Measurements from ENCODE around the gene IGFN1.

The IGFN1 gene

GRCh38 chr1:201224666-201225370 is 34.2 kb downstream of the IGFN1 start:
- H3K27ac ChIP-seq, result no peak overlapping the region
- no peak for TF ChIP-seq ZFX (IDR thresholded peaks at IDR 0.05; ENCODE audit: borderline replicate concordance)
- TF ChIP-seq CTCF (IDR thresholded peaks at IDR 0.05), result no peak

- TF ChIP-seq CTCF (IDR thresholded peaks at IDR 0.05) (no peak), ZFX (IDR thresholded peaks at IDR 0.05; ENCODE audit: borderline replicate concordance) (no peak)
- H3K27ac ChIP-seq, result no peak overlapping the region
Measured at GRCh38 chr1:201226178-201226514, 35.5 kb downstream of the IGFN1 start.

- TF ChIP-seq ZFX (IDR thresholded peaks at IDR 0.05; ENCODE audit: borderline replicate concordance) (no peak), CTCF (IDR thresholded peaks at IDR 0.05) (no peak)
- no peak overlapping the region for H3K27ac ChIP-seq
Measured at GRCh38 chr1:201226859-201227488, 36.4 kb downstream of the IGFN1 start.

DNA sequence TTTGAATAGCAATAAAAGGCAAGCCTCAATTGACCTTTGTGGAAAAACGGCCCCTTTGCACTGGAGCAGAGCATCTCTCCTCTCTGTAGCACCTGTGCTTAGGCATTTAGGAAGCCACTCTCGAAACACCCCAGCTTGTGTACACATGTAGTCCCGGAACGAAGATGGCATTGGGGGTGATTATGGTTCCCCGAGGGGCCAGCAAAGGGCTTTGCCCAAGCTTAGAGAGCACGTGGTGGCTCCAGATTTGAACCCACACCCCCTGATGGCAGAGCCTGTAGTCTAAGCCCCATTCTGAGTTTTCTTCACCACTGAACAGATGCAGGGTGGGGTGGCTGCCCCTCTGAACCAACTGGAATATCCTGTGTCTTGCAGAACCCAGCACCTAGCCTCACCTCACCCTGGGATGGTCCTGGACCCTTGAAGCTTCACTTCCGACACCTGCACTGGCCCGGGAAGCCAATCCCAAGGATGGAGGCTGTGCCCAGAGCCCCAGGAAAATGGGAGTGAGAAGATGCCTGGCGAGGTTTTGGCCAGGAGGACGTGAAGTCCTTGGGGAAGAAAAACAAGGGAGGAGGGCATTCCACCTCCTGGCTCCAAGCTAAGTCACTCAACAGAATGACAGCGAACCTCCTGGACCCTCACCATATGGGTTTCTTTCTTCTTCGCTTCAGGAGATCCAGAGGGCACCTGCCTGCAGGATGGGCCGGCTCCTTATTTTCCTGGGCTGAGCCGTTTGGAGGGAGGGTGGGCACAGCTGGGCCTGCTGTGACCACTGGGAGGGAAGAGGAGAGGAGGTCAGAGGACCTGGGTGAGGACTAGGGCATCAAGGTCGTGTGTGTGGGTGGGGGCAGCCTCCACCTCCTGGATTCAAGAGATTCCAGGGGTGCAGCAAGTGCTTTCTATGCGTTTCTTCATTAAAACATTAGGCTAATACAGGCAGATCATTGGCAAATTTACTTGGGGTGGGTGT is 37.7 kb downstream of the IGFN1 start:
- H3K27ac ChIP-seq, result no peak overlapping the region
- no peak for TF ChIP-seq CTCF (IDR thresholded peaks at IDR 0.05)
- no peak for TF ChIP-seq ZFX (IDR thresholded peaks at IDR 0.05; ENCODE audit: borderline replicate concordance)

DNA sequence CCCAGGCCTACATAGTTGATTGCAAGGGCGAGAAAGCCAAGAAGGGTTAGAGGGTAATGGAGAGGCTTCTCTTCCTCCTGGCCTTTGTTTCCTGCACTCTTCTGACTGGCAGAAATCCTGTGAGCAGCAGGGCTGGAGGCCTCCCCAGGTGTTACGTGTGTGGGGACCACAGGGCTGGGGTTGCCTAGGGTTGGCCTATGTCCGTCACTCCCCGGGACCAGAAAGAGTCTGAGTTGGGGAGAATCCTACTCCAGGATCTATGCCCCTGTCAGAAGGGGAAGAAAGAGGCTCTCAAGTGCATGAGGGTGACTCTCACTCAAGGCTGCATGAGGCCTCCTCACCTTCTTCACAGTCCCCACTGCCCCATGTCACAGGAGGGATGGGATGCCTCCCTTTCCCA is 38.5 kb downstream of the IGFN1 start:
- TF ChIP-seq ZFX (IDR thresholded peaks at IDR 0.05; ENCODE audit: borderline replicate concordance) (no peak), CTCF (IDR thresholded peaks at IDR 0.05) (no peak)
- H3K27ac ChIP-seq, result no peak overlapping the region

DNA sequence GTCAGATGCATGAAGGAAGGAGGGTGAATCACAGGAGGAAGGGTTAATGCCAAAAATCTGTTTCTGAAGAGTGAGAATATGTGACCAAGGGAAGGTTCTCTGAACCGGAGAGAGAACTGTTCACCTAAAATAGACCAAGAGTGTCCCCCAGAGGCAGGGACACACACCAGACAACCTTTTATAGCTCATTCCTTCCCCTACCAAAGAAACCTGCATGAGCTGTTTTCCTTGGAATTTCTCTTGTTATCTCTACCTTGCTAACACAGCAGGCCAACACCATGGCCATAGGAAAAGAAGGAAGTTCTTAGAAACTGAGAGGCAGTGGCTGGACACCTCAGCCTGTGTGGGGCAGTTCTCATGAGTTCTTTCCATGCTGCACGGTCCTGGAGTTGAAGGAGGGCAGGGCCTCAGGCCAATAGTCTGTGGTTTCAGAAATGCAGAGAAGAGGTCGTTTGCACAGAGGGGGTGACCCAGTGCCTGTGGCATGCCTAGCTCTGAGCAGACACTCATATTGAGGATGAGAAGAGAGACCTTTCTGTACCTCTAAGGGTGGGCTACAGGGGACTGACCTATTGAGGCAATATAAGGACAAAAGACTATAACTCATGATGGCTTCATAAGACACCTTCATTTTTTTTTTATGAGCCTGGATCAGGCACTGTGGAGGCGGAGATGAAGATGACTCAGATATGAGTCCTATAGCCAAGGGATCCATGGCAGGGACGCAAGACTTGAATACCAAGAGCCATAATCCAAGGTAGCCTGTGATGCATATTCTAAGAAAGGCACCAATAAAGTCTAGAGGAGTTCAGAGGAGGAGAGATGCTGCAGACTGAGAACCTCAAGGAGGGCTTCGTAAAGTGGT is 39.4 kb downstream of the IGFN1 start:
- H3K27ac ChIP-seq, result no peak overlapping the region
- TF ChIP-seq CTCF (IDR thresholded peaks at IDR 0.05) (no peak), ZFX (IDR thresholded peaks at IDR 0.05; ENCODE audit: borderline replicate concordance) (no peak)

All from 22Rv1 (cell line).